HEK293T (cell line): Measurements from ENCODE around the gene PIEZO2.

Experiments
- BHLHE40 ChIP-seq: fragments of 450-650 bp; IDR thresholded peaks from 2 replicates; pipeline ENCODE4 v1.6.1; 2016; ENCODE audit warnings: mild to moderate bottlenecking, moderate library complexity, borderline replicate concordance
- FOXK2 ChIP-seq: fragments of 450-650 bp; IDR thresholded peaks from 2 replicates; pipeline ENCODE4 v1.6.1; 2016; ENCODE audit warnings: mild to moderate bottlenecking
- FOXM1 ChIP-seq: fragments of 450-650 bp; IDR thresholded peaks from 2 replicates; pipeline ENCODE4 v1.6.1; 2017; ENCODE audit warnings: mild to moderate bottlenecking, borderline replicate concordance
- PKNOX1 ChIP-seq: fragments of 450-650 bp; IDR thresholded peaks from 2 replicates; pipeline ENCODE4 v1.6.1; 2016
- SP1 ChIP-seq: fragments of 450-650 bp; IDR thresholded peaks from 2 replicates; pipeline ENCODE4 v1.6.1; 2017

DNA sequence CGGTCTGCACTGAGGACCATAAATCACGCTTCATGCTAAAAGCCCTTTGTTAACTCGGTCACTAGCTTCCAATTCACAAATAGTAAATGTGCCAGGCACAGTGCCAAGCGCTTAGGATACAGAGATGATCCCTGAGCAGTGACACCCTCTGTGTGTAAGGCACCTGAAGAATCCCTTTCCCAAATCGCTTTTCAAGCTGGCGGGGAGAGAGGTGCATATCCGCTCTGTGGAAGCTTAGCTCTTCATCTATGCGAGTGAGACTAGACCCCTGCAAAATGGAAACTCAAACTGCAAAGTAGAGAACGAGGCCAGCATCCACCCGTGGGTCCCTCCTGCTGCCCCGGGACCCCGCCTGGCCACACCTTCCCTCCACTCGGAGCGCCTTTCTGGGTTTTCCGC lies 2.4 kb downstream of the PIEZO2 start:
- TF ChIP-seq PKNOX1 (no peak), FOXK2 (no peak), FOXM1 (no peak), SP1 (no peak), BHLHE40 (no peak)
